Gastroesophageal sphincter (tissue), 3 donors: ENCODE measurements around the gene IRS2.

Experiments used
- CTCF ChIP-seq, 4 experiments: fragments of 200-600 bp in 2 of 4; fragments of 450-650 bp in 2 of 4; sonication (generic) in 1 of 4; IDR thresholded peaks; one replicate each; pipeline ENCODE4 v1.5.1; 2017 to 2019; ENCODE audit warnings: antibody characterized with exemption in 4 of 4, mild to moderate bottlenecking in 2 of 4, moderate library complexity in 2 of 4
- EP300 ChIP-seq: sonication (generic); formaldehyde crosslinking; IDR thresholded peaks from one replicate; pipeline ENCODE4 v1.6.1; 2017; ENCODE audit warnings: antibody characterized with exemption, mild to moderate bottlenecking
- POLR2A ChIP-seq, 2 donors: fragments of 450-650 bp; IDR thresholded peaks; one replicate each; pipeline ENCODE4 v1.6.1; 2017; ENCODE audit warnings: antibody characterized with exemption in 2 of 2, mild to moderate bottlenecking in 2 of 2, moderate library complexity in 1 of 2

GRCh38 chr13:109707742-109708617 is 78.4 kb downstream of the IRS2 start:
- TF ChIP-seq CTCF (IDR thresholded peaks at IDR 0.05), result no peak
- no peak for TF ChIP-seq EP300
- TF ChIP-seq POLR2A (IDR thresholded peaks at IDR 0.05), result no peak
